Cardiac ventricle fibroblast (primary cell): Measurements from ENCODE around the gene DENND2A. TPM values are rescaled to one million over a fixed set of nuclear protein-coding genes. Genes with fewer than 3 reads are reported as not detected.

Experiments
- total RNA-seq: library from RNA; depleted of rRNA; stranded (reverse); fragments of >200 nt; gene quantifications from 2 replicates; pipeline ENCODE4 v1.2.3, GENCODE V29; 2015

DENND2A gene, protein sequence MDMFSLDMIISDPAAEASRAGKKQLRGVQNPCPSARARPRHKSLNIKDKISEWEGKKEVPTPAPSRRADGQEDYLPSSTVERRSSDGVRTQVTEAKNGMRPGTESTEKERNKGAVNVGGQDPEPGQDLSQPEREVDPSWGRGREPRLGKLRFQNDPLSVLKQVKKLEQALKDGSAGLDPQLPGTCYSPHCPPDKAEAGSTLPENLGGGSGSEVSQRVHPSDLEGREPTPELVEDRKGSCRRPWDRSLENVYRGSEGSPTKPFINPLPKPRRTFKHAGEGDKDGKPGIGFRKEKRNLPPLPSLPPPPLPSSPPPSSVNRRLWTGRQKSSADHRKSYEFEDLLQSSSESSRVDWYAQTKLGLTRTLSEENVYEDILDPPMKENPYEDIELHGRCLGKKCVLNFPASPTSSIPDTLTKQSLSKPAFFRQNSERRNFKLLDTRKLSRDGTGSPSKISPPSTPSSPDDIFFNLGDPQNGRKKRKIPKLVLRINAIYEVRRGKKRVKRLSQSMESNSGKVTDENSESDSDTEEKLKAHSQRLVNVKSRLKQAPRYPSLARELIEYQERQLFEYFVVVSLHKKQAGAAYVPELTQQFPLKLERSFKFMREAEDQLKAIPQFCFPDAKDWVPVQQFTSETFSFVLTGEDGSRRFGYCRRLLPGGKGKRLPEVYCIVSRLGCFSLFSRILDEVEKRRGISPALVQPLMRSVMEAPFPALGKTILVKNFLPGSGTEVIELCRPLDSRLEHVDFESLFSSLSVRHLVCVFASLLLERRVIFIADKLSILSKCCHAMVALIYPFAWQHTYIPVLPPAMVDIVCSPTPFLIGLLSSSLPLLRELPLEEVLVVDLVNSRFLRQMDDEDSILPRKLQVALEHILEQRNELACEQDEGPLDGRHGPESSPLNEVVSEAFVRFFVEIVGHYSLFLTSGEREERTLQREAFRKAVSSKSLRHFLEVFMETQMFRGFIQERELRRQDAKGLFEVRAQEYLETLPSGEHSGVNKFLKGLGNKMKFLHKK
- 3.2 and 3.7 TPM in 2 replicates for total RNA-seq

DNA sequence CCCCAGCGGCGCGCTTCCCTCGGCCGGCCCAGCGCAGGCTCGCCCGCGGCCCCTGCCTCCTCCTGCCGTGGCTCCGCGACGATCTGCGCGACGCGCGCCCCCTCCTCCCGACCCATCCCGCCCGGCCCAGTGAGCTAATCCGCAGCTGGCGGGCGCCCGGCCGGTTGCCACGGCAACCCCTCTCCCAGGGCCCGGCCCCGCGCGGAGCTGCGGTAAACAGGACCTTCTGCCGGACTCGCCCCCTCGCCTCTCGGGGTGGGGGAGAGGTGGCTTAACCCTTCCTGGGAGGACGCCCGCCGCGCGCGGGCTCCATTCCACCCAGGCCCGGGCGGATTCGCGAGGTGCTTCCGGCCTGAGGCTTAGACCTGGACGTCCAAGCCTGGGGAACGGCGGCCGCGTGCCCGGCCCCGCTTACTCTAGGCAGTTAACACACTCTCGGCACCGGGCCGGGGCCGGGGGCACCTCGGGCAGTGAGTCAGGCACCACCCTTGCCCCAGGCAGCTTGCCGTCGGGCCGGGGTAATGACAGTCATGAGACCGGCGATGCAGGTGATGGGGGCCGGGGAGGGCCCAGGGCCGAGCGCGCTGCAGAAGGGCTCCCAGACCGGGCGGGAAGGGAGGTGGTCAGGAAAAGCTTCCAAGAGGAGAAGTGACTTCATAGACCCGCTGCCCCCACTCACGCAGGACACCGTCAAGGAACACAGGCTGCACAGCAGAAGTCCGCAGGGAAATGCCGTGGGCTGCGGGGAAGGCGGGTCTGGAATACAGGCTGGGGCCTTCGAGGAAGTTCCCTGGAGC lies at the start of gene DENND2A:
Gene DENND2A (minus strand): TSS at position 87 of the 797 bp plus-strand sequence. CDS start 38,416 bp downstream, outside the sequence.

DNA sequence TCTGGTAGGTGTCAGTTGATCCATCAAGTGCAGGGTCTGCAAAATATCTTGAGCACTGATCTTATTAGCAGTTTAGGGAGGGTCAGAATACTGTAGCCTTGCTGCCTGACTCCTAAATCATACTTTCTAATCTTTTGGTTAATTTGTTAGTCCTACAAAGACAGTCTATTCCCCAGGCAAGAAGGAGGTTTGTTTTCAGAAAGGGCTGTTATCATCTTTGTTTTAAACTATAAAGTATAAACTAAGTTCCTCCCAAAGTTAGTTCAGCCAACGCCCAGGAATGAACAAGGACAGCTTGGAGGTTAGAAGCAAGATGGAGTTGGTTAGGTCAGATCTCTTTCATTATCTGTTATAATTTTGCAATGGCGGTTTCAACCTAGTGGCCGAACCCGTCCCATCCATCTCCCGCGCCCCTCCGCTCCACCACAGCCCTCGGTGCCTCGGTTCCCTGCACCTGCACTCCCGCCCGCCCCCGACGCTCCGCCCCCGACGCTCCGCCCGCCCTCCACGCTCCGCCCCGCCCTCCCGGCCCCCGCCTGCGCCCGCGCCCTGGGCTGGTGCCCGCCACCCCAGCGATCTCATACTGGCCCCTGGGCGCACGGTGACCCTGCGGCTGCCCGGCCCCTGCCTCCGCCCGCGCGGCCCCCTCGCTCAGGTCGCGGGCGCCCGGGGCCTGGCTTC lies 31.9 kb upstream of the DENND2A start, which contains the start of gene ADCK2:
Gene ADCK2 (plus strand): TSS at position 564 of the 681 bp plus-strand sequence. CDS start 386 bp downstream, outside the sequence.

DNA sequence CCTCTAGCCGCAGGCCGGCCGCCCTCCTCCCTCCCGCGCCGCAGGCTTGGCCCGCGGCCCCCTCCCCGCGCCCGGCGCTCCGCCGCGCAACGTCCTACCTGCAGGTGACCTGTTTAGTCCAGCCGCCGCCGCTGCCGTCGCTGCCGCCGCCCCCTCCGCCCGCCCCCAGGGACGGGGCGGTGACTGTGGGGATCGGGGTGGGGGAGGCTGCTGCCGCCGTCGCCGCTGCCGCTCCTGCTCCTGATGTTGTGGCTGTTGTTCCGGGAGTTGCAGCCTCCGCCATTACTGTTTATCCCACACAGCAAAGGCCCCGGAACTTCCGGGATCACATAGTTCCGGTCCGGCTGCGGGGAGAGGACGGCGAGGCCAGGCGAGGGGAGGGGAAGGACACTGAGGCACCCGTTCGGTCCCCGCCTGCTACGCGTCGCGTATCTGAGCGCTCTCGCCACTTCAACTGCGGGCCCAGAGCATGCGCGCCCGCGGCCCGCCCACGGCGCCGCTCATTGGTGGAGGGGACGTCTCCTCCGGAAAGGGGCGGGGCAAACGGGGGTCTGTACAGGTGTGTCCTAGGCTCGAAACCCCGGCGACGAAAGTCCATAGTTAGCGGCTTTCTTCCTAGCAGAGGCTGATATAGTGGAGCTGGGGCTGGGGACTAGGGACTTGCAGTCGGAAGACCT lies 161.4 kb downstream of the DENND2A start, which contains the start of gene MKRN1:
Gene MKRN1 (minus strand): TSS at position 444 of the 677 bp plus-strand sequence. CDS start 161 bp downstream, at position 283.

Other genes with a start within 250 kb of the DENND2A start
- 45.9 and 56.4 TPM in 2 replicates for gene SLC37A3, start 242.3 kb downstream of the DENND2A start, total RNA-seq
- gene RAB19, start 236.8 kb downstream of the DENND2A start, total RNA-seq, result not detected in 2 replicates
- gene MKRN1, start 161.3 kb downstream of the DENND2A start, total RNA-seq, result 42.8 and 58.3 TPM in 2 replicates
- 10.5 and 14.0 TPM in 2 replicates for gene ADCK2, start 32.1 kb upstream of the DENND2A start, total RNA-seq
- 354 and 371 TPM in 2 replicates for gene NDUFB2, start 55.9 kb upstream of the DENND2A start, total RNA-seq